GM12878 (cell line): ENCODE results near the gene ADNP2. TPM values are rescaled to one million over a fixed set of nuclear protein-coding genes. Genes with fewer than 3 reads are reported as not detected.

Source experiments
- CHD2 ChIP-seq: IDR thresholded peaks from 2 replicates; pipeline ENCODE4 v1.6.1; 2011; ENCODE audit warnings: low read depth, low read length, improper control_type of control experiment, borderline replicate concordance
- NFIC ChIP-seq: IDR thresholded peaks from 2 replicates; pipeline ENCODE4 v1.6.1; 2012; ENCODE audit warnings: low read depth, mild to moderate bottlenecking, inconsistent platforms, low read length, moderate library complexity
- RAD21 ChIP-seq: IDR thresholded peaks from 2 replicates; pipeline ENCODE4 v1.6.1; 2011; ENCODE audit warnings: mild to moderate bottlenecking, low read depth, low read length, moderate library complexity; ENCODE audit not compliant: insufficient read depth
- REST ChIP-seq: IDR thresholded peaks from 2 replicates; pipeline ENCODE4 v1.6.1; 2012; ENCODE audit warnings: mild to moderate bottlenecking, low read depth, low read length
- RUNX3 ChIP-seq: IDR thresholded peaks from 2 replicates; pipeline ENCODE4 v1.6.1; 2012; ENCODE audit warnings: low read length, inconsistent platforms
- USF2 ChIP-seq: IDR thresholded peaks from 2 replicates; pipeline ENCODE4 v1.6.1; 2011; ENCODE audit warnings: low read depth, low read length, improper control_type of control experiment, borderline replicate concordance
- ZNF384 ChIP-seq: IDR thresholded peaks from 2 replicates; pipeline ENCODE4 v1.6.1; 2012; ENCODE audit warnings: low read depth, mild to moderate bottlenecking, low read length, improper control_type of control experiment, borderline replicate concordance
- polyA plus RNA-seq, 11 experiments: library from polyadenylated mRNA; depleted of rRNA in 4 of 11; unstranded in 6 of 11; stranded (reverse) in 5 of 11; fragments of >200 nt; fragmentation: Nextera tagmentation in 4 of 11; fragmentation: Illumina TruSeq in 1 of 11; extraction: Ambion mirVana in 4 of 11; extraction: Trizol in 1 of 11; gene quantifications; 1 replicate in 1 of 11; 2 replicates in 10 of 11; pipeline versions ENCODE4 v1.2.1 to v1.2.3, GENCODE V29; 2011 to 2016; ENCODE audit warnings: inconsistent platforms in 2 of 11, missing spikeins in 2 of 11, low read depth in 1 of 11
- total RNA-seq, 4 experiments: library from RNA; depleted of rRNA in 3 of 4; stranded (reverse); fragments of >200 nt in 3 of 4; fragmentation: Illumina TruSeq in 1 of 4; extraction: Trizol in 1 of 4; gene quantifications; 2 replicates each; pipeline versions ENCODE4 v1.2.1 to v1.2.3, GENCODE V29; 2013 to 2021

Gene ADNP2
- total and polyA plus RNA-seq, 10 of the 15 experiments (the other 5 are each of a cell fraction or from before 2014, with no cell fraction given), result 3.7 to 25.1 (median 13.0) TPM

GRCh38 chr18:80154293-80154692 is 45.2 kb downstream of the ADNP2 start (continued):
- TF ChIP-seq REST, result no peak
- TF ChIP-seq CHD2, result no peak
- peak; percentile 57 for TF ChIP-seq RUNX3
- no peak for TF ChIP-seq USF2
- peak; percentile 53 for TF ChIP-seq RAD21
- no peak for TF ChIP-seq ZNF384
- TF ChIP-seq NFIC, result no peak
